ENCODE results near the gene NFILZ.
A peak's percentile ranks its signal among the peaks of the same experiment; 100 is the strongest.

Gene NFILZ, protein sequence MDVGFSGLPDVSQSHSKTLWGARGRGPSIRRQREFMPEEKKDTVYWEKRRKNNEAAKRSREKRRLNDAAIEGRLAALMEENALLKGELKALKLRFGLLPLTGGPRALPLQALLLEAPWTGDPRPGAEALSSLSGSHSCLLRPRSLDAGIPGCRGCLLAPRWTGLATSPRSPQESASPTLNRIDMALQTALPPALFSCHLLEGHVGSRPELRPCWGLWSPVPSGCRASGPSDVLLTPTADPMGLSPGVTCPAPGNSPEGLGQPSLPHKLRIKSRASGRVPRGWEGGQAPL

DNA sequence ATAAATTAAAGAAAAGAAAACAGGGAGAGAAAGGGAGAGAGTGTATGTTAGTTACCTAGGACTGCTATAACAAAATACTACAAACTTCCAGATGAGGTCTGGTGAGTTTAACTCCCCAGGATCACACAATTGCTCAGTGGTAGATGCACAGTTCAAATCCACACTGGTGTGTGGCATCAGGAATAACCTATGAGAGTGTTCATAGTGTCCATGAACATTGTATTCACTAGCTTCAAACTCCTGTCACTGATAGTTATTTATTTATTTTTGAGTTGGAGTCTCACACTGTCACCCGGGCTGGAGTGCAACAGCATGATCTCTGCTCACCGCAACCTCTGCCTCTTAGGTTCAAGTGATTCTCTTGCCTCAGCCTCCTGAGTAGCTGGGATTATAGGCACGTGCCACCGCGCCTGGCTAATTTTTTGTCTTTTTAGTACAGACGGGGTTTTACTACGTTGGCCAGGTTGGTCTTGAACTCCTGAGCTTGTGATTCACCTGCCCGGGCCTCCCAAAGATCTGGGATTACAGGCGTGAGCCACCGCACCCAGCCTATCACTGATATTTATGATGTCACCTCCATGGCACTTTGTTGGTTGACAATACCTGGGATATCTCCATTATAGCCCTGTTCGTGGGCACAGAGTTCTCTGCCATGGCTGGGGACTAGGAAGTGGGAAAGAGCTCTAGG lies at the start of gene NFILZ:
NFILZ (plus strand) TSS at position 638 of the 688 bp plus-strand sequence. CDS start 46,133 bp downstream, outside the sequence.
- DNase-seq (ENCODE audit: low spot score), result no peak

- DNase-seq (ENCODE audit: low spot score), result peak; percentile 79
Observed at GRCh38 chr19:8580710-8581281, 49.6 kb upstream of the NFILZ start.

GRCh38 chr19:8584965-8585893 lies 45.2 kb upstream of the NFILZ start:
- no peak for DNase-seq (ENCODE audit: low spot score)

DNA sequence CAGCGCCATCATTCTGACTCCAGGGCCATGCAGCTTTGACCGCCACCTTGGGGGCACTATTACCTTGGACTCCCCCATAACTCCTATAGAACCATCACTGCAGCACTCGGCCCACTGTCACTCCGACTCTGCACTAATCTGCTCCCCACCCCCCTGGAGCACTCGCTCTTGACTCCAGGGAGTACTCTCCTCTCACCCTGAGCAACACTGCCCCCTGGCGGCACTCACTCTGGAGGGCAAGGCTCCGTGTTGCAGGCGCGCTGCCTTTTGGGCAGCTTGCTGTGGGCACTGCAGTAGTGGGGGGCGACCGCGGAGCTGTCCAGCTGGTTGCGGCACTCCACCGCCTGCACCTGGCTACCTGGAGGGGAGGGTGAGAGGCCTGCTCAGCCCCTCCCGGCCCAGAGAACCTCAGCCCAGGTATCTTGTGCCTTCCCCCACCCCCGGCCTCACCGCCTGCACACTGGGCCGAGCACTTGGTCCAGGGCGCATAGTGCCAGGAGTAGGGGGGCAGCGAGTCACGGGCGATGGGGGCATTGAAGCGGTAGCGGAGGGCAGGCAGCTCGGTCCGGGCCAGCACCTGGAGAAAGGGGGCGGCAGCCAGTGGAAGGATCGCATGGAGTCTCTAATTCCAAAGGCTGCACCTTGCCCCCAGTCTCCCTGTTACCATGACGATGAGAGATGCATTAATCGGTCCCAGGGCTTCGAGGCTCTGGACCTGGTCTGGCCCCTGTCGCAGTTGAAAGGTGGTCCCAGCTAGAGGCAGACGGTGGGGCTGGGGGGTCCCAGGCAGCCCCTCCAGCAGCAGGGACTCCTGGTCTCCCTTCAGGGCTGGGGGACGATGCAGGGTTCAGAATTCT lies 44.3 kb upstream of the NFILZ start:
- DNase-seq (ENCODE audit: low spot score), result no peak

DNA sequence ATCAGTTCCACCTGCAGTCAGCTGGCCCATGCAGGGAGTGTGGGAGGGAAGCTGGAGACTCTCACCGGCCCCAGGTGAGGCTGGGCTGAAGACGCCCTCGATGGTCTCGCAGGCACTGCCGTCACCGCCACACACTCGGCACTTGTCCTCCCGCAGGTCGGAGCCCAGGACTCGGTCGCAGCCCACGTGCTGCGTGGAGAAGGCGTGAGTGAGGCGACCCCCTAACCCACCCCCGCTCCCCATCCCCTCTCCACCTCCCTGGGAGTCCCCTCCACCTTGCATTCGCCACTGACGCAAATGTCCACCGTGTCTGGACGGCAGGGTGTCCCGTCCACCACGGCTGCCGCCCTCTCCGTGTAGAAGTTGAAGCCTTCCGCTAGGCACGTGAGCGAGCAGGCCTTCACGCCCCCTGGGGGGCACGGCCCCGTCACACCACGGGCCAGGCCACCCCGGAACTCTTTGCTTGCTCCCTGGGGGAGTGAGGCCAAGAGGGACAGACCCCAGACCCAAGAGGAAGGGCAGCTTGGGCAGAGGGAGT lies 41.2 kb upstream of the NFILZ start:
- no peak for DNase-seq (ENCODE audit: low spot score)

DNA sequence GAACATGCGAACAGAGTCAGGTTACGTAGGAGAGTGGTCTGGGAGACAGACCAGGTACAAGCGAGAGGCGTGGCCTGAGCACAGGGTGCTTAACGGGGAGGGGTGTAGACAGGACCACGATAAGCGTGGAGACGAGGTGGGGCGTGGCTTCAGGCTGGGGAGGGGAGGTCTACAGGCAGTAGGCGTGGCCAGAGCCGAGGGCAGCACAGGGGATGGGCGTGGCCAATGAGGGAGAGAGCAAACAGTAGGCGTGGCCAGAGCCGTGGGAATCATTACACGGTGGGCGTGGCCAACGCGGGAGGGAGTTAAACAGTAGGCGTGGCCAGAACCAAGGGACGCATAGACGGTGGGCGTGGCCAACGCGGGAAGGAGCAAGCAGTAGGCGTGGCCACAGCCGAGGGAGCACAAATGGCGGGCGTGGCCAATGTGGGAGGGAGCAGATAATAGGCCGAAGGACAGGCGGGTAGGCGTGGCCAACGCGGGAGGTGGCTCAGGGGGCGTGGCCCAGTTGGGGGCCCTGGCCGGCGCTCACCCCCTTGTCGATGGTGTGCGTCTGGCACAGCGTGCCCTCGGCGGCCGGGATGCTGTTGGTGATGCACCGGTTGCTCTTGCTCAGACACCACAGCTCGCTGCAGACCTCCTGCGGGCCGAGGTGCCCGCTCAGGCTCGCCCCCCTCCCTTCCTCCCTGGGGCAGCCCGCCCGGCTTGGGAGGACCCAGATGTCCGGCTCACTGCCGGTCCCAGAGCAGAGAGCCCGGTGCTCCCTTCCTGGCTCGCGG lies 38.0 kb upstream of the NFILZ start:
- DNase-seq (ENCODE audit: low spot score), result no peak

DNA sequence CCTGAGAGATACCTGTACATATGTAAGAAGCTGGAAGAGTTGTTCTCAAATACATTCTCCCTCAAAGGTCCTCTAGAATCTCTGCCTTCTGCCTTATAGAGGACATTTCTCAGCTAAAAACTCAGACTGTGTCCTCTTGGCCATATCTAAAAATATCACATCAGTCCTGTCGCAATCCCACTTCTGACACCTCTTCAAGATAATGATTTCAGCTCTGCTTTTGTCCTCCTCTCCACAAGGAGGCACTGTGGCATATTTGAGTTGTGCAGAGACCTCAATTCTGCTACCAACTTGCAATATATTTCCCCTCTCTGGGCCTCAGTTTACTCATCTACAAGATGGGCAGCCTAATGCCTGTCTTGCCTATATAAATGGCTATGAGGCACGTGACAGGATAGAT lies 36.5 kb upstream of the NFILZ start:
- DNase-seq (ENCODE audit: low spot score), result no peak

- DNase-seq (ENCODE audit: low spot score), result no peak
Observed at GRCh38 chr19:8595651-8596050, 34.8 kb upstream of the NFILZ start.

GRCh38 chr19:8596168-8596567 lies 34.3 kb upstream of the NFILZ start:
- no peak for DNase-seq (ENCODE audit: low spot score)

- no peak for DNase-seq (ENCODE audit: low spot score)
Observed at GRCh38 chr19:8600064-8600463, 30.4 kb upstream of the NFILZ start.

DNA sequence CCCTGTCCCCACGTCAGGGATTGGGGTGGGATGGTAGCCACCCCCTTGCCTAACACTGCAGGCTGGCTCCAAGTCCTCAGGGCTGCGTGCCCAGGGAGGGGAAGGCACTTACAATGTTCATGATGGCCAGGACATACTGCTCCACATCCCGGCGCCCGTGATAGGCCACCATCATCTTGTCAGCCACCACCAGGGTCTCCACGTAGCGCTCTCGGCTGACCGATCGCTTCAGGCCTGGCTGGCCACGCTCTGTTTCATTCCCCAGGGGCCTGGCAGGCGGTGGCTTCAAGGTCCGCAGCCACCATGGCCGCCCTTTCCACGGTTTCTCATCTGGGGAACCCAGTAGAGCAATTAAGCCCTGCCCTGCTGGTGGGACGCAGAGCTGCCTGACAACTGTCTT lies 29.6 kb upstream of the NFILZ start:
- DNase-seq (ENCODE audit: low spot score), result no peak

DNA sequence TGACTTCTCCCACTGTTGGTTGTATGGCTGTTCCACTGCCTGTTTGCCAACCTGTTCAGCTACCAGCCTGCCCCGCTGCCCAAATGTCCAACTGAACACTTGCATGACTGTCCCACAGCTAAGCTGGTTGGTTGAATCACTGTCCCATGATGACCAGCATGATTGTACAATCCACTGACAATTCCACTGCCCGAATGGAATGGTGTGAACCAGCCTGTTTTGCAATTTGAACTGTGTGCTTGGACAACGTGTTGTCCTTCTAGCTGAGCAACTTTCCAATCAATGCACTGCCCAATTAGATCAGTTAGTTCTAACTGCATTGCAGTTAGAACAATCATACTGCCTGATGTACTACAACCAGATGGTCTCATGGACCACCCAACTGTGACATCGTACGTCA lies 28.6 kb upstream of the NFILZ start:
- no peak for DNase-seq (ENCODE audit: low spot score)

GRCh38 chr19:8605514-8605913 lies 24.9 kb upstream of the NFILZ start:
- no peak for DNase-seq (ENCODE audit: low spot score)

GRCh38 chr19:8607386-8607785 lies 23.0 kb upstream of the NFILZ start:
- no peak for DNase-seq (ENCODE audit: low spot score)

DNA sequence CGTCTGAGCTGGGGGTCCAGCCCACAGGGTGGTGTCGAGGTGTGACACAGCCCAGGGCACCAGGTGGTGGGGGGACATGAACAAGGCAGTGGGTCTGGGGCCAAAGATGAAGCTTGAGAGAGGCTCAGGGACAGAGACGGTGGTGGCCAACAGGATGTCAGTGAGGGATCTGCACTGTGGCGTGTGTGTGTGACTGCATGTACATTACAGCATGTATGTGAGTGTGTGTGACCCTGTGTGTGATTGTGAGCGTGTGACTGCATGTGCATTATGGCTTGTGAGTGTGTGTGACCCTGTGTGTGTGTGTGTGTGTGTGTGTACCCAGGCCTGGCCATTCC lies 21.5 kb upstream of the NFILZ start:
- no peak for DNase-seq (ENCODE audit: low spot score)

DNA sequence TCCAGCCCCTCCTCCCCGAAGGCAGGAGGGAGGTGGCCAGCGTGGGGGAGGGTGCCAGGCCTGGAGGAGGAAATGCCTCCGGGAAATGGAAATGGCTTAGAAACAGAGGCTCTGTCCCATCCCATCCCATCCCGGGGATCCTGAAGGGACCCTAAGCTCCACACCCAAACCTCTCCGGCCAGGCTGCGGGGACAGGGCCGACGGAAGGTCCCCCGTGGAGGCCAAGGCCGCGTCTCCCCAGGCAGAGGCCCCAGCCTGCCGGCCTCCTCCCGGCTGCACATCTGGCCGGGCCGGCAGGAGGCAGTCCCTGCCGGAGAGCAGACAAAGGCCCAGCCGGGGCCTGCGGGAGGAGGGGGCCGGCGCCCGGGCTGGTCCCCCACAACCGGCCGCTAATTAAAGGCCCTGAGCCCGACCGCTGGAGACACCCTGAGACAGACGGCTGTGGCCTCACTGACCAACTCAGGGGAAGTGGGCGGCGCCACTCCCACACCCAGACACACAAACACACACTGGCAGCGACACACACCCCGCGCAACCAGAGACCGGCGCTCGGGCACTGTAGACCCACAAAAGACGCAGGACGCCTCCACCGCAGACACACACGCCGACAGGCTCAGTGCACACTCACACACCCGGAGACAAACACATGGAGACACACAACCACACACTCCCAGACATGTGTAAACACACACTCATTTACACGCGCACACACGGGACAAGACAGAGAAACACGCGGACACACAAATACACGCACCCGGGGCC lies 21.0 kb upstream of the NFILZ start:
- DNase-seq (ENCODE audit: low spot score), result no peak

GRCh38 chr19:8610041-8610935 lies 20.1 kb upstream of the NFILZ start, which contains the start of gene ADAMTS10:
Gene ADAMTS10 (minus strand): TSS chr19:8610715. CDS start chr19:8605710, 5,005 bp downstream.
- no peak for DNase-seq (ENCODE audit: low spot score)

DNA sequence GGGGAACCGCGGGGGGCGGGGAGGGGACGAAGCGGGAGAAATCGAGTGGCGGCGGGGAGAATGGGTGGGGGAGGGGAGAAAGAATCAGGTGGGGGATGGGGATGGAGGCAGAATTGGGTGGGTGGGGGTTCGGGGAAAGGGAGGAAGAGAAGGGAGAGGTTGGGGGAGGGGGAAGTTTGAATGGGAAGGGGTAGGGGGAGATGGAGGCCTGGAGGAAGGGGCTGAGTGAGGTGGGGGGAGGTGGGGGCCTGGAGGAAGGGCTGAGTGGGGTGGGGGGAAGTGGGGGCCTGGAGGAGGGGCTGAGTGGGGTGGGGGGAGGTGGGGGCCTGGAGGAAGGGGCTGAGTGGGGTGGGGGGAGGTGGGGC lies 19.5 kb upstream of the NFILZ start:
- DNase-seq (ENCODE audit: low spot score), result no peak
